ENCODE data around the gene DICER1.

GRCh38 chr14:95204705-95205104 is 47.4 kb upstream of the DICER1 start:
- TF ChIP-seq POLR2A (IDR thresholded peaks at IDR 0.05) (no peak), CTCF (IDR thresholded peaks at IDR 0.05) (no peak)
